Transverse colon (tissue), 4 donors: ENCODE measurements around the gene LEPR. TPM values are rescaled to one million over a fixed set of nuclear protein-coding genes. Genes with fewer than 3 reads are reported as not detected.

Source experiments
- DNase-seq: peaks from one replicate; pipeline ENCODE4 v3.0.0-alpha.2; 2019
- H3K27ac ChIP-seq, 4 donors: fragments of 200-600 bp; sonication (generic); 2 replicates each; pipeline ENCODE4 v1.5.1; 2016 to 2018; ENCODE audit warnings: inconsistent platforms in 4 of 4
- H3K27me3 ChIP-seq: fragments of 200-600 bp; sonication (generic); 2 replicates; pipeline ENCODE4 v1.5.1; 2017; ENCODE audit warnings: inconsistent platforms
- H3K36me3 ChIP-seq, 4 donors: fragments of 200-600 bp; sonication (generic); 2 replicates each; pipeline ENCODE4 v1.5.1; 2017 to 2019; ENCODE audit warnings: inconsistent platforms in 4 of 4
- H3K4me1 ChIP-seq, 4 donors: fragments of 200-600 bp; sonication (generic); 2 replicates each; pipeline ENCODE4 v1.5.1; 2017 to 2020; ENCODE audit warnings: inconsistent platforms in 4 of 4
- H3K4me3 ChIP-seq, 4 donors: fragments of 200-600 bp; sonication (generic); 1 replicate in 1 of 4; 2 replicates in 3 of 4; pipeline versions ENCODE4 v1.5.1 to v1.6.1; 2017 to 2019; ENCODE audit warnings: inconsistent platforms in 4 of 4
- H3K9me3 ChIP-seq, 2 donors: fragments of 200-600 bp; sonication (generic); 2 replicates each; pipeline ENCODE4 v1.5.1; 2017 to 2019; ENCODE audit warnings: inconsistent platforms in 2 of 2
- EP300 ChIP-seq: sonication (generic); formaldehyde crosslinking; IDR thresholded peaks from one replicate; pipeline ENCODE4 v1.6.1; 2017; ENCODE audit warnings: antibody characterized with exemption, low read depth
- POLR2A ChIP-seq: fragments of 450-650 bp; IDR thresholded peaks from one replicate; pipeline ENCODE4 v1.6.1; 2016; ENCODE audit warnings: antibody characterized with exemption, mild to moderate bottlenecking, moderate library complexity
- POLR2AphosphoS5 ChIP-seq, 3 donors: sonication (generic); formaldehyde crosslinking; IDR thresholded peaks; one replicate each; pipeline ENCODE4 v1.6.1; 2016; ENCODE audit warnings: antibody characterized with exemption in 3 of 3
- WGBS, 2 donors: methylation state at CpG; one replicate each; pipeline ENCODE4 v1.1.5; 2018; ENCODE audit warnings: low coverage in 1 of 2; 5-methylcytosine and 5-hydroxymethylcytosine counted together
- in situ Hi-C, 4 donors: fragments of 200-750 bp; cut with MboI; loops; one replicate each; pipeline versions ENCODE4 v1.15.0 to v1.15.1; 2017; ENCODE audit warnings: low sequenced_read_pairs in 3 of 4, low pct_ligation_motif_present in 1 of 4, low pct_unique_long_range_greater_than_20kb in 1 of 4
- intact Hi-C: fragments of 100-400 bp; cut with DNase I; formaldehyde crosslinking; loops from one replicate; pipeline ENCODE4 v1.15.1; 2023; ENCODE audit warnings: low total_unique reads
- total RNA-seq, 4 donors: library from RNA; depleted of rRNA; stranded (reverse); fragments of >200 nt; gene quantifications; one replicate each; pipeline ENCODE4 v1.1.0, GENCODE V29; 2016
- TF ChIP-seq, protein P1 (sequence below), 5 experiments: fragments of 200-600 bp in 3 of 5; fragments of 450-650 bp in 2 of 5; sonication (generic) in 3 of 5; IDR thresholded peaks; 1 replicate in 2 of 5; 2 replicates in 3 of 5; pipeline ENCODE4 v1.5.1; 2016 to 2017; ENCODE audit warnings: antibody characterized with exemption in 5 of 5, inconsistent platforms in 3 of 5, mild to moderate bottlenecking in 2 of 5, moderate library complexity in 1 of 5

Gene LEPR
- total RNA-seq, 4 donors from 2014 or later = 0.37 to 8.4 (median 1.5) TPM

DNA sequence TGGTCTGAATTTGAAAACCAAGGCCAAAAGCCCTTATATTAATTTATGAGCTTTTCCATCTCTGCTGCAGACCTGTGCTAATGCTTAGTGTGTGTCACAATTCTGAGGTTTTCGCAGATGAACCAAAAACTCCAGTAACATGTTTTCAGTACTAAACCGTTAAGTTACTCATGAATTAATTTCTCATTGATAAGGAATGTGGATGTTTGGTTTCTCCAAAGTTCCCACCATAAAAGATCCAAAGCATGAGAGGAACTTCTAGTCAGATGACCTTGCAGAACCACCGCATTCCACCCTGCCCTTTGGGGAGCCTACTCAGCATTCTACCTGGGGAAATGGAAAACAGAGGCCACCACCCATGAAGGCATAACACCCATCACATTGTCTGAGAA, 7.5 kb upstream of the LEPR start:
- in situ Hi-C loops = loop anchor here in 2 of 4 donors (25.0 kb wide), 2 partner anchors 326 to 351 kb away; no protein-coding TSS in a partner anchor
- H3K4me1 ChIP-seq = no peaks in the 10 kb centered on the region
- H3K27ac ChIP-seq = no peak overlapping the region
- TF ChIP-seq, protein P1, sequence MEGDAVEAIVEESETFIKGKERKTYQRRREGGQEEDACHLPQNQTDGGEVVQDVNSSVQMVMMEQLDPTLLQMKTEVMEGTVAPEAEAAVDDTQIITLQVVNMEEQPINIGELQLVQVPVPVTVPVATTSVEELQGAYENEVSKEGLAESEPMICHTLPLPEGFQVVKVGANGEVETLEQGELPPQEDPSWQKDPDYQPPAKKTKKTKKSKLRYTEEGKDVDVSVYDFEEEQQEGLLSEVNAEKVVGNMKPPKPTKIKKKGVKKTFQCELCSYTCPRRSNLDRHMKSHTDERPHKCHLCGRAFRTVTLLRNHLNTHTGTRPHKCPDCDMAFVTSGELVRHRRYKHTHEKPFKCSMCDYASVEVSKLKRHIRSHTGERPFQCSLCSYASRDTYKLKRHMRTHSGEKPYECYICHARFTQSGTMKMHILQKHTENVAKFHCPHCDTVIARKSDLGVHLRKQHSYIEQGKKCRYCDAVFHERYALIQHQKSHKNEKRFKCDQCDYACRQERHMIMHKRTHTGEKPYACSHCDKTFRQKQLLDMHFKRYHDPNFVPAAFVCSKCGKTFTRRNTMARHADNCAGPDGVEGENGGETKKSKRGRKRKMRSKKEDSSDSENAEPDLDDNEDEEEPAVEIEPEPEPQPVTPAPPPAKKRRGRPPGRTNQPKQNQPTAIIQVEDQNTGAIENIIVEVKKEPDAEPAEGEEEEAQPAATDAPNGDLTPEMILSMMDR (IDR thresholded peaks at IDR 0.05) = no peak
- TF ChIP-seq POLR2A = no peak
- TF ChIP-seq POLR2AphosphoS5 (IDR thresholded peaks at IDR 0.05) = no peak
- TF ChIP-seq EP300 = no peak
- intact Hi-C loops = no loop called here
- 94 to 95% methylated on average over 3 of the region's 3 CpGs for WGBS, 2 donors
- no peaks in the 10 kb centered on the region for H3K36me3 ChIP-seq
- no peaks in the 10 kb centered on the region for H3K27me3 ChIP-seq
- DNase-seq = no peak
- H3K4me3 ChIP-seq = no peak overlapping the region
- no peaks in the 10 kb centered on the region for H3K9me3 ChIP-seq

DNA sequence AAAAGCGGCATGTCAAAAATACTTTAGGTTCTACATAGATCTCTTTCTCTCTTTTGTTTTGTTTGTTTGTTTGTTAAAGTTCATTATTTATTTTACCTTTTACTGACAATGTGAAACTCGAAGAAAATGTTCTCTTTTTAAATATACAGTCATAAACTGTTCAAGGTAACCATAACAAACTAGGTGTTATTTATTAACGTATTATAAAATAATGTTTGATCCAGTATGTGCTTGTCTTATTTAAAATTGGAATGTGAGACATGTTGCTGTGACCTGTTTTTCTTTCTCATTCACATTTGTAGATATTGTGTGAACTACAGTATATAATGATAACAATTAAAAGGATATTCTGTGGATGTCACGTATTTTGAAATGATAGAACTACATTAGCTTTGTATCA, 5.9 kb upstream of the LEPR start:
- TF ChIP-seq POLR2A (no peak), EP300 (no peak), POLR2AphosphoS5 (IDR thresholded peaks at IDR 0.05) (no peak)
- TF ChIP-seq, protein P1 (IDR thresholded peaks at IDR 0.05) = no peak
- no peaks in the 10 kb centered on the region for H3K9me3 ChIP-seq
- no peak overlapping the region for H3K27ac ChIP-seq
- peaks cover 0 to 6% (median 0%) of the 10 kb centered on the region in 4 donors for H3K4me1 ChIP-seq
- no peaks in the 10 kb centered on the region for H3K27me3 ChIP-seq
- 77 to 81% methylated on average over 4 of the region's 4 CpGs for WGBS, 2 donors
- in situ Hi-C loops = loop anchor here in 2 of 4 donors (25.0 kb wide), 2 partner anchors 327 to 352 kb away; no protein-coding TSS in a partner anchor
- DNase-seq = no peak
- intact Hi-C loops = no loop called here
- no peak overlapping the region for H3K4me3 ChIP-seq
- no peaks in the 10 kb centered on the region for H3K36me3 ChIP-seq

DNA sequence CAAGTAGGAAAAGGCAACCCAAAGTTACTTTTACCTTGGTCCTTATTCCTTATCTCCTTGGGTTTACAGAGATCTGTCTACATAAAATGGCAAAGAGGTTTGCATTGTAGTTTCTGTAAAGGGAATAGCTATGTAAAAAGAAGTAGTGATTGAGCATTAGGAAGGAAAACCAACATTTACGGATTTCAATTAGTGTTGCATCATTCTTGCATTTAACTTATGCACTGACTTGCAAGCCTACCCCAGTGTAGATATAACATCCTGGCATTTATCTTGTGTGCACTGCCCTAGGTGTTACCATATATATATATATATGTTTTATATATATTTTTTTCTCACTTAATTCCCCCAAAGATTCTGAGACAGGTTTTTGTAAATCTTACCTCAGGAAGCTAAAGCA, 3.7 kb upstream of the LEPR start:
- no peak for DNase-seq
- in situ Hi-C loops (loop anchor here in 2 of 4 donors (25.0 kb wide), 2 partner anchors 329 to 354 kb away; no protein-coding TSS in a partner anchor), intact Hi-C loops (no loop called here)
- Histone ChIP-seq H3K4me1 (peaks cover 0 to 12% (median 2%) of the 10 kb centered on the region in 4 donors), H3K36me3 (no peaks in the 10 kb centered on the region), H3K27me3 (no peaks in the 10 kb centered on the region), H3K9me3 (no peaks in the 10 kb centered on the region), H3K4me3 (no peak overlapping the region), H3K27ac (no peak overlapping the region)
- TF ChIP-seq POLR2A (no peak), POLR2AphosphoS5 (IDR thresholded peaks at IDR 0.05) (no peak), EP300 (no peak)
- TF ChIP-seq, protein P1 (IDR thresholded peaks at IDR 0.05) = no peak
- WGBS, 2 donors = 89 to 93% methylated on average over 1 of the region's 1 CpG

DNA sequence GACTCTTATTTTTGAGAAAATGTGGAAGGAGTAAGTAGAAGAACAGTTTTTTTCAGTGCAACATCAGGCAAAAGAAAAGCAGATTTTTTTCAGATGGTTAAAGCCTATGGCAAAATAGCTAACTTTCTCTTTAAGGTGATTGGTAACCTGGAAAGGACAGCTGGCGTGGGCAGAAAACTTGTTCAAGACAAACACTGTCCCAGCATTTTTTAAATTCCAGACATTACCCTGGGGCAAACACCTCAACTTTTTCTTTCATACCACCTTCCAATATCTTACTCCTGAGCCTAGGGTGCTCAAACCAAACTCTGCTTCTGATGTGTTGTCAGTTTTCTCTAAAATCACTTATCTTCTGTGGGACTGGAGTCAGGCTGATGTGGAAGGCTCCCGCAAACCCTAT, 2.7 kb upstream of the LEPR start:
- H3K4me1 ChIP-seq = peaks cover 7 to 21% (median 10%) of the 10 kb centered on the region in 4 donors
- no peak overlapping the region for H3K4me3 ChIP-seq
- no peaks in the 10 kb centered on the region for H3K9me3 ChIP-seq
- no peak for DNase-seq
- H3K36me3 ChIP-seq = no peaks in the 10 kb centered on the region
- no peaks in the 10 kb centered on the region for H3K27me3 ChIP-seq
- in situ Hi-C loops (loop anchor here in 2 of 4 donors (25.0 kb wide), 2 partner anchors 330 to 355 kb away; no protein-coding TSS in a partner anchor), intact Hi-C loops (no loop called here)
- TF ChIP-seq POLR2A (no peak), POLR2AphosphoS5 (IDR thresholded peaks at IDR 0.05) (no peak), EP300 (no peak)
- TF ChIP-seq, protein P1 (IDR thresholded peaks at IDR 0.05) = no peak
- WGBS, 2 donors = 90 to 97% methylated on average over 2 of the region's 2 CpGs
- no peak overlapping the region for H3K27ac ChIP-seq
